Type B pancreatic cell (in vitro differentiated cells): ENCODE data around the gene TREML1. TPM values are rescaled to one million over a fixed set of nuclear protein-coding genes. Genes with fewer than 3 reads are reported as not detected.
"Not testable (repeated sequence)": the region's sequence is repeated elsewhere in the genome, so short reads cannot be mapped to it uniquely, and the experiment has no call there.

Source experiments
- DNase-seq: peaks from one replicate; pipeline ENCODE4 v3.0.0; 2021; ENCODE audit warnings: mixed read lengths; ENCODE audit not compliant: unreplicated experiment; ENCODE audit errors: extremely low spot score
- H3K27ac Mint-ChIP-seq: 2 replicates; pipeline ENCODE4 v1.8.0; 2021; ENCODE audit warnings: mild to moderate bottlenecking, mixed read lengths
- H3K27me3 Mint-ChIP-seq: 2 replicates; pipeline ENCODE4 v1.8.0; 2021; ENCODE audit warnings: mixed read lengths
- H3K36me3 Mint-ChIP-seq: 2 replicates; pipeline ENCODE4 v1.8.0; 2021; ENCODE audit warnings: mixed read lengths
- H3K4me1 Mint-ChIP-seq: one replicate; pipeline ENCODE4 v1.8.0; 2021; ENCODE audit warnings: mixed read lengths; ENCODE audit not compliant: unreplicated experiment
- H3K4me3 Mint-ChIP-seq: 2 replicates; pipeline ENCODE4 v1.8.0; 2021; ENCODE audit warnings: mild to moderate bottlenecking, mixed read lengths
- H3K9me3 Mint-ChIP-seq: 2 replicates; pipeline ENCODE4 v1.8.0; 2021; ENCODE audit warnings: mixed read lengths
- CTCF ChIP-seq: fragments of 200-600 bp; sonication (generic); conservative IDR thresholded peaks from 2 replicates; pipeline ENCODE4 v1.5.0; 2021; ENCODE audit warnings: antibody characterized with exemption, mild to moderate bottlenecking
- total RNA-seq: library from RNA; stranded (reverse); gene quantifications from 2 replicates; pipeline ENCODE4 v1.2.1, GENCODE V29; 2021; ENCODE audit warnings: low replicate concordance

Gene TREML1
- total RNA-seq, 1 donor from 2014 or later = not detected

GRCh38 chr6:41120058-41120457, 34.1 kb downstream of the TREML1 start:
- Mint-ChIP-seq H3K9me3 (no peaks in the 10 kb centered on the region), H3K36me3 (peaks cover 11% of the 10 kb centered on the region), H3K27me3 (no peaks in the 10 kb centered on the region), H3K27ac (no peak overlapping the region), H3K4me1 (no peaks in the 10 kb centered on the region), H3K4me3 (no peak overlapping the region)
- TF ChIP-seq CTCF = no peak
- no peak for DNase-seq

- Mint-ChIP-seq H3K27ac (no peak overlapping the region), H3K4me3 (no peak overlapping the region), H3K9me3 (no peaks in the 10 kb centered on the region), H3K27me3 (no peaks in the 10 kb centered on the region), H3K4me1 (no peaks in the 10 kb centered on the region), H3K36me3 (peaks cover 11% of the 10 kb centered on the region)
- DNase-seq = no peak
- no peak for TF ChIP-seq CTCF
These were observed 34.6 kb downstream of the TREML1 start for GRCh38 chr6:41119508-41119907.

GRCh38 chr6:41115027-41115426, 39.1 kb downstream of the TREML1 start:
- H3K9me3 Mint-ChIP-seq, H3K36me3 Mint-ChIP-seq, H3K4me3 Mint-ChIP-seq, DNase-seq, H3K4me1 Mint-ChIP-seq, H3K27me3 Mint-ChIP-seq, H3K27ac Mint-ChIP-seq: not testable (repeated sequence)

- Mint-ChIP-seq H3K27me3 (no peaks in the 10 kb centered on the region), H3K36me3 (no peaks in the 10 kb centered on the region), H3K9me3 (no peaks in the 10 kb centered on the region), H3K4me1 (no peaks in the 10 kb centered on the region), H3K27ac (no peak overlapping the region), H3K4me3 (no peak overlapping the region)
- no peak for DNase-seq
- no peak for TF ChIP-seq CTCF
These were observed 43.1 kb downstream of the TREML1 start for GRCh38 chr6:41111017-41111416.

- no peak for TF ChIP-seq CTCF
- no peaks in the 10 kb centered on the region for H3K4me1 Mint-ChIP-seq
These were observed 50.3 kb downstream of the TREML1 start for GRCh38 chr6:41103847-41104246.

GRCh38 chr6:41100871-41101287, 53.3 kb downstream of the TREML1 start:
- no peak for TF ChIP-seq CTCF
- H3K9me3 Mint-ChIP-seq = no peaks in the 10 kb centered on the region
- DNase-seq = no peak
- H3K36me3 Mint-ChIP-seq = peaks cover 40% of the 10 kb centered on the region
- H3K4me1 Mint-ChIP-seq = no peaks in the 10 kb centered on the region
- no peak overlapping the region for H3K27ac Mint-ChIP-seq
- no peaks in the 10 kb centered on the region for H3K27me3 Mint-ChIP-seq
- H3K4me3 Mint-ChIP-seq = no peak overlapping the region

More at GRCh38 chr6:41103847-41104246, 50.3 kb downstream of the TREML1 start:
- peaks cover 15% of the 10 kb centered on the region for H3K36me3 Mint-ChIP-seq
- no peaks in the 10 kb centered on the region for H3K9me3 Mint-ChIP-seq
- no peak for DNase-seq
- H3K4me3 Mint-ChIP-seq = no peak overlapping the region
- no peak overlapping the region for H3K27ac Mint-ChIP-seq
- H3K27me3 Mint-ChIP-seq = no peaks in the 10 kb centered on the region

Other genes with a start within 250 kb of the TREML1 start
- 3.1 and 5.1 TPM in 2 replicates for gene UNC5CL, start 115.1 kb downstream of the TREML1 start, total RNA-seq
- not detected in 2 replicates for gene TSPO2, start 111.9 kb downstream of the TREML1 start, total RNA-seq
- gene APOBEC2, start 101.1 kb downstream of the TREML1 start, total RNA-seq = 0.64 and 1.5 TPM in 2 replicates
- gene OARD1, start 82.0 kb downstream of the TREML1 start, total RNA-seq = 30.7 and 33.7 TPM in 2 replicates
- 31.4 and 40.4 TPM in 2 replicates for gene NFYA, start 81.4 kb downstream of the TREML1 start, total RNA-seq
- not detected in 2 replicates for gene TREM2, start 8.8 kb upstream of the TREML1 start, total RNA-seq
- gene TREML2, start 46.8 kb upstream of the TREML1 start, total RNA-seq = not detected in 2 replicates
- gene TREML4, start 74.0 kb upstream of the TREML1 start, total RNA-seq = not detected in 2 replicates
- gene TREM1, start 132.3 kb upstream of the TREML1 start, total RNA-seq = not detected in 2 replicates
- gene NCR2, start 181.3 kb upstream of the TREML1 start, total RNA-seq = not detected in 2 replicates